B cell (primary cell): ENCODE data around the gene UNC13C.

Experiments
- CTCF ChIP-seq: fragments of 200-600 bp; IDR thresholded peaks from one replicate; pipeline ENCODE4 v1.8.0; 2022; ENCODE audit warnings: antibody characterized with exemption, mild to moderate bottlenecking
- EZH2 ChIP-seq: IDR thresholded peaks from 2 replicates; pipeline ENCODE4 v1.6.1; 2012; ENCODE audit warnings: borderline replicate concordance, low read depth, mild to moderate bottlenecking, moderate library complexity, low read length; ENCODE audit not compliant: insufficient read depth, poor library complexity, severe bottlenecking

GRCh38 chr15:54585063-54585462, 606.8 kb downstream of the UNC13C start:
- no peak for TF ChIP-seq CTCF
- no peak for TF ChIP-seq EZH2
